Measurements from ENCODE around the gene FSIP1.

FSIP1 gene

DNA sequence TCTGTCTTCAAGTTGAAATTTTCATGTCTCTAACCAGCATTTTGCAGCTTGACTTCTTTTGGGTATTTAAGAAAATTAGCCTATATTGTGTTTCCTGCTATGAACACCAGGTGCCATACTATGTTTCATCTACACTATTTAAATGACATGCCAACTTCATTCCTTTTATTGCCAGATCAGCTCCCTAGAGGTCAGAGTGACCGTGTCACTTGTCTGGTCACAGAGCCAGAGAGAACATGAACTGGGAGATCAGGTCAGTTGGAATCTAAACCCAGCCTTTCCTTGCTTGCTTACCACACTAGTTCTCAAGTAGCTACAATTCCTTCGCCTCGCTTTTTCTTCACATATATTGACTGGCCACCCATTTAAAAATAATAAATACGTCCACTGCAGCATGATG, 114.2 kb downstream of the FSIP1 start:
- TF ChIP-seq, protein P1, sequence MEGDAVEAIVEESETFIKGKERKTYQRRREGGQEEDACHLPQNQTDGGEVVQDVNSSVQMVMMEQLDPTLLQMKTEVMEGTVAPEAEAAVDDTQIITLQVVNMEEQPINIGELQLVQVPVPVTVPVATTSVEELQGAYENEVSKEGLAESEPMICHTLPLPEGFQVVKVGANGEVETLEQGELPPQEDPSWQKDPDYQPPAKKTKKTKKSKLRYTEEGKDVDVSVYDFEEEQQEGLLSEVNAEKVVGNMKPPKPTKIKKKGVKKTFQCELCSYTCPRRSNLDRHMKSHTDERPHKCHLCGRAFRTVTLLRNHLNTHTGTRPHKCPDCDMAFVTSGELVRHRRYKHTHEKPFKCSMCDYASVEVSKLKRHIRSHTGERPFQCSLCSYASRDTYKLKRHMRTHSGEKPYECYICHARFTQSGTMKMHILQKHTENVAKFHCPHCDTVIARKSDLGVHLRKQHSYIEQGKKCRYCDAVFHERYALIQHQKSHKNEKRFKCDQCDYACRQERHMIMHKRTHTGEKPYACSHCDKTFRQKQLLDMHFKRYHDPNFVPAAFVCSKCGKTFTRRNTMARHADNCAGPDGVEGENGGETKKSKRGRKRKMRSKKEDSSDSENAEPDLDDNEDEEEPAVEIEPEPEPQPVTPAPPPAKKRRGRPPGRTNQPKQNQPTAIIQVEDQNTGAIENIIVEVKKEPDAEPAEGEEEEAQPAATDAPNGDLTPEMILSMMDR (IDR thresholded peaks at IDR 0.05): no peak
- DNase-seq (ENCODE audit: low spot score): no peak
- H3K4me3 ChIP-seq: no peak overlapping the region
- no peak overlapping the region for H3K27ac ChIP-seq

DNA sequence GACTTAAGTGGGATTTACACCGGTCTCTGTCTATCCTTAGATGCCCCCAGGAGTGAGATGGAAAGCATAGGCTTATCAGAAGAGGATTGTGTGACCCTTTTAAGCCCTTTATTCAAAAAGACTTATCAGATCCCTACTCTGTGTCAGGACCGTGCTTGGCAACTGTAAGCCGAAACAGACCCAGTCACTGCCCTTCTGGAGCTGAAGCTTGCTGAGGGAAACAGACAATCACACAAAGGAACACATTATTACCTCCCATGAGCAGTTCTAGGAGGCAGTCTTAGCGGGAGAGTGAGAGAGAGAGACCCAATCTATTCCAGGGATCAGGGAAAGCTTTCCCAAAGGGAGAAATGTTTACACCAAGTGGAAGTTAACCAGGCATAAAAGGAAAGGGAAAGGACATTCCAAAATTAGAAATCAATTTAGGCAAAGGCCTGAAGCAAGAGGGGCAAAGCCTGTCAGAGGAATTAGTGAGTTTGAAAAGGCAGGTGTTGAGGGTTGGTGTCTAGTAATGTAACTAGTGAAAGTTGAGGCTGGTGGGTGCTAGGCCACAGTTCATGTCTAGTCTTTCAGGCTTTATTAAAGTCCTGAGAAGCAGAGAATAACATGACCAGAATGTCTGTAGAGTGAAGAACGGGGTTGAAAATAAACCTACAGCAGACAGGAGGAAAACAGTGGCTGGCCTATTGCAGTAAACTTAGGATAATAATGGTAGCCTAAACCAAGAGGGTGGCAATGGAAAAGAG, 115.1 kb downstream of the FSIP1 start:
- Histone ChIP-seq H3K27ac (peak overlapping the region in 1 of 2 donors; percentile 46), H3K4me3 (no peak overlapping the region)
- no peak for DNase-seq (ENCODE audit: low spot score)
- TF ChIP-seq, protein P1 (IDR thresholded peaks at IDR 0.05): no peak

DNA sequence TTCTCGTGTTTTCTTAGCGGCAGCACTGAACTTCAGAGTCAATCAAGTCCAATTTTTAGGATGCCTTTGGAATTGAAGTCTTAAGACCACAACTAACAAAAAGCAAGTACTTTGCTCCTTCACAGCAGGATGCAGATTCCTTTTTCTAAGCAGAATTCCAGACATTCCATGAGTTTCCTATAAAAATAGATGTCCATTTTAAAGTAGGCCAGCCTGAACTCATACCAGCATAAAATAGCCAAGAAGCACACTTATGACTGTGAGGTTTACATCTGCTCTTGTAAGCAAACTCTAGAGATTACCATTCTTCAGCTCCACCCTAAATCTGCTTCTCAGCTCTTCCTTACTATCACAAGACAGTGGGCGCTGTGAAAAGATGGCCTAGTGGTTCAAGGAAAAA, 116.0 kb downstream of the FSIP1 start:
- DNase-seq (ENCODE audit: low spot score): no peak
- no peak overlapping the region for H3K4me3 ChIP-seq
- peak overlapping the region in 1 of 2 donors; percentile 59 for H3K27ac ChIP-seq
- TF ChIP-seq, protein P1 (IDR thresholded peaks at IDR 0.05): no peak

DNA sequence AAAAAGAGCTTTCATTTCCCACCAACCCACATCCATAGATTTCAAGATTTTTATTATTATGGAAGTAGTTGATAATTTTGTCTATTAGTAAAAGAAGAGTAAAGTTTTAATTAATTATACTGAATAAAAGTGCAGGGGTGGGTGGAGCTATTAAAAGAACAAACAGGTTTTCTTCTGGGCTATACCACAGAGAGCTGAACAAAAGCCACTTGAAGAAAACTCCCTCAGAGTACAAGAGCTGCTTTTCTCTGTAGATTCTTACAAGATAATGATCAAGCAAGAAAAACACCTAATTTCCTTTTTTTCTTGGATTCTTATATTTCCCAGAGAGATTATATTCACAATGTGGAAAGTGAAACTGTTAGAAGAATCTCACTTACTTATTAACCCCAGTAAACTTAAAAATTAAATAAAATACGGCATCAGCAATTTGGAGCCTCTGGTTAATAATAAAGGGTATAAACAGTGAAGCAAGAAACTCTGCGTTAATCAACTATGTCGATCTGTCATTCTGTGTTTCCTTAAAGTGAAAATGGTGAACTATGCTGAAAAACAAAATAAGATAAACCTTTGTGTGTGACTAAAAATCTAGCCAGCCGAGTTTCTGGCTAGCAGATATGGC, 116.9 kb downstream of the FSIP1 start:
- TF ChIP-seq, protein P1 (IDR thresholded peaks at IDR 0.05): no peak
- DNase-seq (ENCODE audit: low spot score): no peak
- Histone ChIP-seq H3K27ac (no peak overlapping the region), H3K4me3 (no peak overlapping the region)

DNA sequence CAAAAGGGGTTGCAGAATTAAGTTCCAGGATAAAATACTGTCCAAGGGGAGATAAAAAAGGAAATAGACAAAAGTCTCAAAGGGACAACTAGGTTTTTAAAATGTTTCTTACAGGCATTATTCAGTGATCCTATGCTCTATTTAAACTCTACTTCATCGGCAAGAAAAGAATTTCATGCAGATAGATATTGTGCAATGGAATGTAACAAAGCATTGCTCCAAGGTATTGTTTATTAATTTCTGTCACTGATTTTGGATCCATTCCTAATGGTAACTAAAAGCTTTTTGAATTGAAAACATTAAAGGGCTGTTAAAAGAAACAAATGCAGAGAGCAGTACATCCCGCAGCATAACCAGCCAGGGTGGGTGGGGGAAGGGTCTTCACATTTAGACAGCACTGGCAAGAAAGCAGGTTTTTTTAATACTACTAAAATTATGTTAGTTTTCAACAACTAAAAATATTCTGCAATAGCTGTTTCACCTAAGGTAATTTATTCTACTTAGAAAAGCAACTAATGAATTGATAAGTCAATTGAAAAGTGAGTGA, 118.9 kb downstream of the FSIP1 start:
- Histone ChIP-seq H3K27ac (no peak overlapping the region), H3K4me3 (no peak overlapping the region)
- DNase-seq (ENCODE audit: low spot score): no peak
- TF ChIP-seq, protein P1 (IDR thresholded peaks at IDR 0.05): no peak

DNA sequence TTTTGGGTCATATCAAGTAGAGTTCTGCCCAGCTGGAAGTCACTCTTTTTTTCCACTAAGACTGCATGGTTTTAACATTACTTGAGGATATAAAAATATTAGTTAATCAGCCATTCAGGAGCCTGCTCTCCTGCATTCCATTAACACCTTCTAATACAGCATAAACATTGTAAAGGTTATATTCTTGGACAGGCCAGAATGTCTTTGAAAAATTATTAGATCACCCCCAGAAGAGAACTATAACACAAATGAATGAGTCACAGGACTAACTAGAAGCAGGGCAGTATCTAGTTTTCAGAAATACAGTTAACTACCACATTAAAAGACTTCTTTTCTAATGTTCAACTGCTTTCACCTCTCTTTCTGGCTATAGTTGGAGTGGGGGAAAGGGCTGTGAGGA, 120.9 kb downstream of the FSIP1 start:
- TF ChIP-seq, protein P1 (IDR thresholded peaks at IDR 0.05): no peak
- no peak for DNase-seq (ENCODE audit: low spot score)
- Histone ChIP-seq H3K27ac (no peak overlapping the region), H3K4me3 (no peak overlapping the region)

DNA sequence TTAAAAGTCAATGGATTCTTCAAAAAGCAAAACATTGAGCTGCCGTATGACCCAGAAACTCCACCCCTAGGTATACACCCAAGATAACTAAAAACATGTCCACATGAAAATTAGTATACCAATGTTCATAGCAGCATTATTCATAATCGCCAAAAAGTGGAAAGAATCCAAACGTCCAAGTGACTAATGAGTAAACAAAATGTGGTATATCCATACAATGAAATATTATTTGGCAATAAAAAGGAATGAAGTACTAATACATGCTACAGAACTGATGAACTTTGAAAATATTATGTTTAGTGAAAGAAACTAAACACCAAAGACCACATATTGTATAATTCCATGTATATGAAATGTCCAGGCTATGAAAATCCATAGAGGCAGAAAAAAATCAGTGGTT, 123.9 kb downstream of the FSIP1 start:
- TF ChIP-seq, protein P1 (IDR thresholded peaks at IDR 0.05): no peak
- H3K4me3 ChIP-seq: no peak overlapping the region
- no peak overlapping the region for H3K27ac ChIP-seq
- DNase-seq (ENCODE audit: low spot score): no peak

Measured in coronary artery (tissue), 2 donors.